HEK293 (cell line): ENCODE data around the gene NRGN.

Experiments
- GLI4 ChIP-seq: fragments of 450-650 bp; formaldehyde crosslinking; IDR thresholded peaks from 2 replicates; pipeline ENCODE4 v1.5.1; 2016; ENCODE audit warnings: missing biosample characterization, missing genetic modification characterization
- KLF10 ChIP-seq: fragments of 450-650 bp; IDR thresholded peaks from 2 replicates; pipeline ENCODE4 v1.5.1; 2018; ENCODE audit warnings: missing biosample characterization, mild to moderate bottlenecking, missing genetic modification characterization
- PRDM1 ChIP-seq: fragments of 450-650 bp; formaldehyde crosslinking; IDR thresholded peaks from 2 replicates; pipeline ENCODE4; 2016; ENCODE audit warnings: missing biosample characterization, missing genetic modification characterization
- REST ChIP-seq: fragments of 450-650 bp; formaldehyde crosslinking; IDR thresholded peaks from 2 replicates; pipeline ENCODE4 v1.5.1; 2016; ENCODE audit warnings: missing biosample characterization, missing genetic modification characterization
- TRIM28 ChIP-seq: IDR thresholded peaks from 2 replicates; pipeline ENCODE4 v1.6.1; 2011; ENCODE audit warnings: low read length, control low read depth, borderline replicate concordance
- ZNF23 ChIP-seq: fragments of 450-650 bp; formaldehyde crosslinking; IDR thresholded peaks from 2 replicates; pipeline ENCODE4 v1.5.1; 2016; ENCODE audit warnings: missing biosample characterization, missing genetic modification characterization, borderline replicate concordance
- ZNF274 ChIP-seq, 2 experiments: fragments of 200-500 bp in 1 of 2; fragments of 450-650 bp in 1 of 2; sonication (Bioruptor generic) in 1 of 2; formaldehyde crosslinking in 1 of 2; IDR thresholded peaks; 2 replicates each; pipeline versions ENCODE4 v1.5.1 to v1.6.1; 2014 to 2016; ENCODE audit warnings: borderline replicate concordance in 1 of 2, inconsistent platforms in 1 of 2, low read length in 1 of 2, missing biosample characterization in 1 of 2, missing genetic modification characterization in 1 of 2
- ZNF341 ChIP-seq: fragments of 450-650 bp; formaldehyde crosslinking; IDR thresholded peaks from 2 replicates; pipeline ENCODE4; 2016; ENCODE audit warnings: low read depth, missing biosample characterization, missing genetic modification characterization
- ZNF571 ChIP-seq: fragments of 450-650 bp; formaldehyde crosslinking; IDR thresholded peaks from 2 replicates; pipeline ENCODE4 v1.5.0; 2017; ENCODE audit warnings: missing biosample characterization, missing genetic modification characterization
- ZNF76 ChIP-seq: fragments of 450-650 bp; formaldehyde crosslinking; IDR thresholded peaks from 2 replicates; pipeline ENCODE4; 2016; ENCODE audit warnings: low read depth, missing biosample characterization, missing genetic modification characterization, borderline replicate concordance
- ZNF785 ChIP-seq: fragments of 450-650 bp; formaldehyde crosslinking; IDR thresholded peaks from 2 replicates; pipeline ENCODE4 v1.5.1; 2016; ENCODE audit warnings: missing biosample characterization, missing genetic modification characterization
- ZXDB ChIP-seq: fragments of 450-650 bp; formaldehyde crosslinking; IDR thresholded peaks from 2 replicates; pipeline ENCODE4 v1.5.1; 2016; ENCODE audit warnings: missing biosample characterization, missing genetic modification characterization
- TF ChIP-seq, protein P1 (sequence below): fragments of 450-650 bp; formaldehyde crosslinking; IDR thresholded peaks from 2 replicates; pipeline ENCODE4 v1.5.1; 2016; ENCODE audit warnings: missing biosample characterization, missing genetic modification characterization
- TF ChIP-seq, protein P2 (sequence below): fragments of 450-650 bp; formaldehyde crosslinking; IDR thresholded peaks from 2 replicates; pipeline ENCODE4 v1.5.1; 2016; ENCODE audit warnings: missing biosample characterization, missing genetic modification characterization

GRCh38 chr11:124699547-124699946 lies 40.2 kb upstream of the NRGN start:
- TF ChIP-seq ZNF23: no peak
- TF ChIP-seq ZXDB (tag by site-specific recombination): no peak
- TF ChIP-seq, protein P1, sequence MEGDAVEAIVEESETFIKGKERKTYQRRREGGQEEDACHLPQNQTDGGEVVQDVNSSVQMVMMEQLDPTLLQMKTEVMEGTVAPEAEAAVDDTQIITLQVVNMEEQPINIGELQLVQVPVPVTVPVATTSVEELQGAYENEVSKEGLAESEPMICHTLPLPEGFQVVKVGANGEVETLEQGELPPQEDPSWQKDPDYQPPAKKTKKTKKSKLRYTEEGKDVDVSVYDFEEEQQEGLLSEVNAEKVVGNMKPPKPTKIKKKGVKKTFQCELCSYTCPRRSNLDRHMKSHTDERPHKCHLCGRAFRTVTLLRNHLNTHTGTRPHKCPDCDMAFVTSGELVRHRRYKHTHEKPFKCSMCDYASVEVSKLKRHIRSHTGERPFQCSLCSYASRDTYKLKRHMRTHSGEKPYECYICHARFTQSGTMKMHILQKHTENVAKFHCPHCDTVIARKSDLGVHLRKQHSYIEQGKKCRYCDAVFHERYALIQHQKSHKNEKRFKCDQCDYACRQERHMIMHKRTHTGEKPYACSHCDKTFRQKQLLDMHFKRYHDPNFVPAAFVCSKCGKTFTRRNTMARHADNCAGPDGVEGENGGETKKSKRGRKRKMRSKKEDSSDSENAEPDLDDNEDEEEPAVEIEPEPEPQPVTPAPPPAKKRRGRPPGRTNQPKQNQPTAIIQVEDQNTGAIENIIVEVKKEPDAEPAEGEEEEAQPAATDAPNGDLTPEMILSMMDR: no peak
- TF ChIP-seq PRDM1: no peak
- no peak for TF ChIP-seq TRIM28
- TF ChIP-seq ZNF341 (tag by site-specific recombination): no peak
- TF ChIP-seq, protein P2, sequence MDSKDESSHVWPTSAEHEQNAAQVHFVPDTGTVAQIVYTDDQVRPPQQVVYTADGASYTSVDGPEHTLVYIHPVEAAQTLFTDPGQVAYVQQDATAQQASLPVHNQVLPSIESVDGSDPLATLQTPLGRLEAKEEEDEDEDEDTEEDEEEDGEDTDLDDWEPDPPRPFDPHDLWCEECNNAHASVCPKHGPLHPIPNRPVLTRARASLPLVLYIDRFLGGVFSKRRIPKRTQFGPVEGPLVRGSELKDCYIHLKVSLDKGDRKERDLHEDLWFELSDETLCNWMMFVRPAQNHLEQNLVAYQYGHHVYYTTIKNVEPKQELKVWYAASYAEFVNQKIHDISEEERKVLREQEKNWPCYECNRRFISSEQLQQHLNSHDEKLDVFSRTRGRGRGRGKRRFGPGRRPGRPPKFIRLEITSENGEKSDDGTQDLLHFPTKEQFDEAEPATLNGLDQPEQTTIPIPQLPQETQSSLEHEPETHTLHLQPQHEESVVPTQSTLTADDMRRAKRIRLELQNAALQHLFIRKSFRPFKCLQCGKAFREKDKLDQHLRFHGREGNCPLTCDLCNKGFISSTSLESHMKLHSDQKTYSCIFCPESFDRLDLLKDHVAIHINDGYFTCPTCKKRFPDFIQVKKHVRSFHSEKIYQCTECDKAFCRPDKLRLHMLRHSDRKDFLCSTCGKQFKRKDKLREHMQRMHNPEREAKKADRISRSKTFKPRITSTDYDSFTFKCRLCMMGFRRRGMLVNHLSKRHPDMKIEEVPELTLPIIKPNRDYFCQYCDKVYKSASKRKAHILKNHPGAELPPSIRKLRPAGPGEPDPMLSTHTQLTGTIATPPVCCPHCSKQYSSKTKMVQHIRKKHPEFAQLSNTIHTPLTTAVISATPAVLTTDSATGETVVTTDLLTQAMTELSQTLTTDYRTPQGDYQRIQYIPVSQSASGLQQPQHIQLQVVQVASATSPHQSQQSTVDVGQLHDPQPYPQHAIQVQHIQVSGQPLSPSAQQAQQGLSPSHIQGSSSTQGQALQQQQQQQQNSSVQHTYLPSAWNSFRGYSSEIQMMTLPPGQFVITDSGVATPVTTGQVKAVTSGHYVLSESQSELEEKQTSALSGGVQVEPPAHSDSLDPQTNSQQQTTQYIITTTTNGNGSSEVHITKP (tag by site-specific recombination): no peak
- TF ChIP-seq GLI4: no peak
- TF ChIP-seq KLF10 (tag by site-specific recombination): no peak
- no peak for TF ChIP-seq ZNF76 (tag by site-specific recombination)
- TF ChIP-seq ZNF274 (IDR thresholded peaks at IDR 0.05; ENCODE audit: low read length): no peak
- no peak for TF ChIP-seq ZNF274 (tag by site-specific recombination; IDR thresholded peaks at IDR 0.05; ENCODE audit: borderline replicate concordance)
- no peak for TF ChIP-seq ZNF571
- TF ChIP-seq ZNF785 (tag by site-specific recombination): no peak
- TF ChIP-seq REST (tag by site-specific recombination): no peak
